Endothelial cell of umbilical vein (primary cell): Measurements from ENCODE around the gene IPO5. TPM values are rescaled to one million over a fixed set of nuclear protein-coding genes. Genes with fewer than 3 reads are reported as not detected.
"Not testable (repeated sequence)": the region's sequence is repeated elsewhere in the genome, so short reads cannot be mapped to it uniquely, and the experiment has no call there.

ENCODE experiments used
- BruUV-seq: library from RNA; stranded (reverse); fragments of 400-500 nt; replicated peaks from 2 replicates; lab custom pipeline; 2021; lab: Mats Ljungman, UMichigan
- CTCF ChIA-PET: fragments of 300-600, 350-600 bp; sonication (Branson Sonifier 250); formaldehyde crosslinking; loops from one replicate; lab custom pipeline; 2021; ENCODE audit warnings: antibody characterized with exemption, inconsistent platforms; lab: Charles Lee
- POLR2A ChIA-PET: fragments of 300-600, 350-600 bp; sonication (Branson Sonifier 250); formaldehyde crosslinking; loops from one replicate; lab custom pipeline; 2021; ENCODE audit warnings: antibody characterized with exemption, inconsistent platforms; lab: Charles Lee
- DNase-seq: peaks from one replicate; pipeline ENCODE4 v3.0.0-alpha.2; 2011; ENCODE audit warnings: low read depth, low spot score
- FAIRE-seq: peaks from 2 replicates; lab custom pipeline; 2011; peaks lifted over from hg19 to GRCh38; lab: Jason Lieb, UNC
- H2AFZ ChIP-seq: 2 replicates; pipeline ENCODE4 v1.6.0; 2012; ENCODE audit warnings: low read depth, low read length, control low read depth, inconsistent platforms
- H3K27ac ChIP-seq: 2 replicates; pipeline ENCODE4 v1.5.1; 2011; ENCODE audit warnings: low read depth, mild to moderate bottlenecking, control low read depth, low read length, moderate library complexity; ENCODE audit not compliant: insufficient read depth
- H3K27me3 ChIP-seq, 2 experiments: 2 replicates each; pipeline versions ENCODE4 v1.6.0 to v1.6.1; 2011; ENCODE audit warnings: low read length in 2 of 2, mixed read lengths in 1 of 2; ENCODE audit not compliant: control insufficient read depth in 2 of 2, insufficient read depth in 2 of 2
- H3K36me3 ChIP-seq, 2 experiments: 2 replicates in 1 of 2; 3 replicates in 1 of 2; pipeline ENCODE4 v1.5.1; 2011; ENCODE audit warnings: low read length in 2 of 2, mild to moderate bottlenecking in 1 of 2, moderate library complexity in 1 of 2; ENCODE audit not compliant: control insufficient read depth in 2 of 2, insufficient read depth in 2 of 2; ENCODE audit errors: extremely low read depth in 1 of 2
- H3K4me1 ChIP-seq: 3 replicates; pipeline ENCODE4 v1.5.1; 2011; ENCODE audit warnings: mild to moderate bottlenecking, low read length; ENCODE audit not compliant: control insufficient read depth, insufficient read depth; ENCODE audit errors: extremely low read depth
- H3K4me2 ChIP-seq: 2 replicates; pipeline ENCODE4 v1.6.1; 2011; ENCODE audit warnings: low read length, control low read depth, mixed read lengths; ENCODE audit not compliant: insufficient read depth
- H3K4me3 ChIP-seq, 3 experiments: fragments of 200-600 bp in 1 of 3; sonication (generic), shearing (Covaris generic) in 1 of 3; replicated peaks in 1 of 3; 2 replicates each; pipeline ENCODE4 v1.5.1; 2011 to 2016; ENCODE audit warnings: control low read depth in 3 of 3, low read length in 3 of 3, mild to moderate bottlenecking in 2 of 3, inconsistent platforms in 1 of 3, low read depth in 1 of 3, moderate library complexity in 1 of 3; ENCODE audit not compliant: insufficient read depth in 1 of 3
- H3K79me2 ChIP-seq: 2 replicates; pipeline ENCODE4 v1.6.0; 2012; ENCODE audit warnings: low read length, inconsistent platforms; ENCODE audit not compliant: control insufficient read depth, insufficient read depth
- H3K9ac ChIP-seq: replicated peaks from 2 replicates; pipeline ENCODE3; 2011; ENCODE audit warnings: low read length, control low read depth; ENCODE audit not compliant: insufficient read depth; ENCODE audit errors: extremely low read depth
- H3K9me1 ChIP-seq: replicated peaks from 3 replicates; pipeline ENCODE4 v1.6.0; 2011; ENCODE audit warnings: mild to moderate bottlenecking, low read length; ENCODE audit not compliant: control insufficient read depth, insufficient read depth; ENCODE audit errors: extremely low read depth
- H3K9me3 ChIP-seq: replicated peaks from 2 replicates; pipeline ENCODE4 v1.5.1; 2012; ENCODE audit warnings: low read length, inconsistent platforms; ENCODE audit not compliant: control insufficient read depth, insufficient read depth
- H4K20me1 ChIP-seq: replicated peaks from 2 replicates; pipeline ENCODE3; 2011; ENCODE audit warnings: mild to moderate bottlenecking, low read length; ENCODE audit not compliant: control insufficient read depth, insufficient read depth; ENCODE audit errors: extremely low read depth
- EZH2 ChIP-seq: IDR thresholded peaks from 2 replicates; pipeline ENCODE4 v1.6.1; 2012; ENCODE audit warnings: borderline replicate concordance, low read depth, mild to moderate bottlenecking, moderate library complexity, low read length, inconsistent platforms; ENCODE audit not compliant: severe bottlenecking
- FOS ChIP-seq: IDR thresholded peaks from 2 replicates; pipeline ENCODE4 v1.6.1; 2011; ENCODE audit warnings: mild to moderate bottlenecking, low read length, moderate library complexity, borderline replicate concordance; ENCODE audit not compliant: insufficient read depth
- JUN ChIP-seq: IDR thresholded peaks from 2 replicates; pipeline ENCODE4 v1.6.1; 2011; ENCODE audit warnings: borderline replicate concordance, low read depth; ENCODE audit not compliant: insufficient read length, insufficient read depth
- MAX ChIP-seq: IDR thresholded peaks from 2 replicates; pipeline ENCODE4 v1.6.1; 2011; ENCODE audit not compliant: insufficient read depth, insufficient read length
- MYC ChIP-seq: IDR thresholded peaks from one replicate; pipeline ENCODE4 v1.6.1; 2011; ENCODE audit warnings: mild to moderate bottlenecking, low read depth, low read length
- dilution Hi-C: fragments of 300-500 bp; cut with MboI; formaldehyde crosslinking; loops from one replicate; pipeline ENCODE4 v1.15.0; 2019; ENCODE audit warnings: low sequenced_read_pairs; ENCODE audit not compliant: extremely low pct_ligation_motif_present
- intact Hi-C: fragments of 100-400 bp; cut with micrococcal nuclease; formaldehyde crosslinking; loops from one replicate; pipeline ENCODE4 v1.10.0; 2022
- polyA plus RNA-seq, 4 experiments: library from polyadenylated mRNA; depleted of rRNA in 3 of 4; stranded (reverse) in 3 of 4; unstranded in 1 of 4; fragments of >200 nt; gene quantifications; 2 replicates each; pipeline versions ENCODE4 v1.2.1 to v1.2.3, GENCODE V29; 2011 to 2012; ENCODE audit warnings: missing spikeins in 1 of 4
- total RNA-seq: library from RNA; stranded (reverse); gene quantifications from 2 replicates; pipeline ENCODE4 v1.2.3, GENCODE V29; 2021

The IPO5 gene
- total and polyA plus RNA-seq, 2 donors (not counting 3 experiments of a cell fraction or from before 2014, with no cell fraction given): 50.4 to 183 TPM

GRCh38 chr13:97951376-97951775, 2.1 kb upstream of the IPO5 start:
- H3K4me2 ChIP-seq: no peak overlapping the region
- DNase-seq (no peak), FAIRE-seq (no peak)
- H3K27me3 ChIP-seq: no peaks in the 10 kb centered on the region
- no peak overlapping the region for H3K9ac ChIP-seq
- no TSS peak for BruUV-seq
- H3K27ac ChIP-seq: no peak overlapping the region
- ChIA-PET POLR2A (no interaction called here), CTCF (no interaction called here)
- no peak for TF ChIP-seq MYC
- H3K36me3 ChIP-seq: no peaks in the 10 kb centered on the region
- H4K20me1 ChIP-seq: no peaks in the 10 kb centered on the region
- H3K4me3 ChIP-seq: no peak overlapping the region
- no peaks in the 10 kb centered on the region for H3K4me1 ChIP-seq
- dilution Hi-C loops: no loop called here
- no peaks in the 10 kb centered on the region for H3K79me2 ChIP-seq
- H2AFZ ChIP-seq: no peak overlapping the region
- no peaks in the 10 kb centered on the region for H3K9me3 ChIP-seq
- no peaks in the 10 kb centered on the region for H3K9me1 ChIP-seq
- intact Hi-C loops: no loop called here

- BruUV-seq, H2AFZ ChIP-seq, H3K27me3 ChIP-seq, H3K9ac ChIP-seq, intact Hi-C loops, H3K4me3 ChIP-seq, POLR2A ChIA-PET, H3K79me2 ChIP-seq, CTCF ChIA-PET, dilution Hi-C loops, H4K20me1 ChIP-seq, H3K4me1 ChIP-seq, H3K36me3 ChIP-seq, H3K4me2 ChIP-seq, H3K27ac ChIP-seq, FAIRE-seq, H3K9me3 ChIP-seq, DNase-seq, H3K9me1 ChIP-seq: not testable (repeated sequence)
Observed at GRCh38 chr13:97952831-97953230, 644 bp upstream of the IPO5 start.

GRCh38 chr13:97961340-97961739, 7.9 kb downstream of the IPO5 start:
- Histone ChIP-seq H3K27me3 (no peaks in the 10 kb centered on the region), H2AFZ (no peak overlapping the region), H3K27ac (no peak overlapping the region), H4K20me1 (no peaks in the 10 kb centered on the region), H3K9ac (no peak overlapping the region), H3K4me1 (no peaks in the 10 kb centered on the region), H3K4me2 (no peak overlapping the region), H3K79me2 (no peaks in the 10 kb centered on the region), H3K36me3 (no peaks in the 10 kb centered on the region), H3K9me3 (no peaks in the 10 kb centered on the region), H3K4me3 (no peak overlapping the region), H3K9me1 (no peaks in the 10 kb centered on the region)
- no TSS peak for BruUV-seq
- intact Hi-C loops: no loop called here
- dilution Hi-C loops: no loop called here
- POLR2A ChIA-PET: no interaction called here
- no peak for FAIRE-seq
- no peak for DNase-seq
- TF ChIP-seq MAX: no peak
- no peak for TF ChIP-seq FOS
- no peak for TF ChIP-seq JUN
- no peak for TF ChIP-seq EZH2
- CTCF ChIA-PET: no interaction called here
